ENCODE results near the gene BACH2.

BACH2 gene

GRCh38 chr6:90015883-90016282 is 280.8 kb downstream of the BACH2 start:
- no peak for TF ChIP-seq FOXP2 (optimal IDR thresholded peaks at IDR 0.05; ENCODE audit: borderline replicate concordance, extremely low read depth, extremely low read length, insufficient read depth)
- no peak for TF ChIP-seq SIN3A (IDR thresholded peaks at IDR 0.05; ENCODE audit: borderline replicate concordance, insufficient read depth, low read length)
- no peak for TF ChIP-seq POLR2AphosphoS5 (IDR thresholded peaks at IDR 0.05; ENCODE audit: low read depth, low read length)
- TF ChIP-seq, protein P1, sequence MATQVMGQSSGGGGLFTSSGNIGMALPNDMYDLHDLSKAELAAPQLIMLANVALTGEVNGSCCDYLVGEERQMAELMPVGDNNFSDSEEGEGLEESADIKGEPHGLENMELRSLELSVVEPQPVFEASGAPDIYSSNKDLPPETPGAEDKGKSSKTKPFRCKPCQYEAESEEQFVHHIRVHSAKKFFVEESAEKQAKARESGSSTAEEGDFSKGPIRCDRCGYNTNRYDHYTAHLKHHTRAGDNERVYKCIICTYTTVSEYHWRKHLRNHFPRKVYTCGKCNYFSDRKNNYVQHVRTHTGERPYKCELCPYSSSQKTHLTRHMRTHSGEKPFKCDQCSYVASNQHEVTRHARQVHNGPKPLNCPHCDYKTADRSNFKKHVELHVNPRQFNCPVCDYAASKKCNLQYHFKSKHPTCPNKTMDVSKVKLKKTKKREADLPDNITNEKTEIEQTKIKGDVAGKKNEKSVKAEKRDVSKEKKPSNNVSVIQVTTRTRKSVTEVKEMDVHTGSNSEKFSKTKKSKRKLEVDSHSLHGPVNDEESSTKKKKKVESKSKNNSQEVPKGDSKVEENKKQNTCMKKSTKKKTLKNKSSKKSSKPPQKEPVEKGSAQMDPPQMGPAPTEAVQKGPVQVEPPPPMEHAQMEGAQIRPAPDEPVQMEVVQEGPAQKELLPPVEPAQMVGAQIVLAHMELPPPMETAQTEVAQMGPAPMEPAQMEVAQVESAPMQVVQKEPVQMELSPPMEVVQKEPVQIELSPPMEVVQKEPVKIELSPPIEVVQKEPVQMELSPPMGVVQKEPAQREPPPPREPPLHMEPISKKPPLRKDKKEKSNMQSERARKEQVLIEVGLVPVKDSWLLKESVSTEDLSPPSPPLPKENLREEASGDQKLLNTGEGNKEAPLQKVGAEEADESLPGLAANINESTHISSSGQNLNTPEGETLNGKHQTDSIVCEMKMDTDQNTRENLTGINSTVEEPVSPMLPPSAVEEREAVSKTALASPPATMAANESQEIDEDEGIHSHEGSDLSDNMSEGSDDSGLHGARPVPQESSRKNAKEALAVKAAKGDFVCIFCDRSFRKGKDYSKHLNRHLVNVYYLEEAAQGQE (IDR thresholded peaks at IDR 0.05; ENCODE audit: insufficient read depth in 1 of 2, low read depth in 2 of 2, low read length in 2 of 2): no peak
- no peak for TF ChIP-seq TAF1 (IDR thresholded peaks at IDR 0.05; ENCODE audit: borderline replicate concordance, insufficient read depth, low read length)

DNA sequence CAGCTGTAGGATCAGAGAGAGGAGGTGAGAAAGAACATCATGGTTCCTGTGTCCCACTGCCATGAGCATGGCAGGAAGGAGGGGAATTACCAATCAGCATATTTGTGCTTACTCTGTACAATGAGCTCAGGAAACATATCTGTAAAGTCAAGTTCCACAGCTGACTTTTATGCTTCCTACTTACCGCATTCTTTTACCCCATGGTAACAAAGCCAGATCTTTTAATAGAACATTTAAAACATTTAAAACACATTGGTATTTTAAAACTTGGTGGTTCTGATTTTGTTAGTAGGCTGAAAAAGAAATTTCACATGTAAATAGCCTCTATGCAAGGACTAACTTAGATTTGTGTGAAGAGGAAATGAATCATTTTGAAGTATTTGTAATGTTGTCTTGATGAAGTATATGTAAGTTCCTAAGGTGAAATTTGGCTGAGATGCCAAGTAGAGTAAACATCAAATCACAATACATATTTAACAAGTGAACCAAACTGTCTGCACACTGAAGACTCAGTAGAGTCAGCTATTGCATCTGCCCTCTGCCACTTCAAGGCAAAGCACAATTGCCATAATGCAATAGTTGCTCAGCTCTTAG is 287.6 kb downstream of the BACH2 start:
- TF ChIP-seq SIN3A (IDR thresholded peaks at IDR 0.05; ENCODE audit: borderline replicate concordance, insufficient read depth, low read length) (no peak), FOXP2 (optimal IDR thresholded peaks at IDR 0.05; ENCODE audit: borderline replicate concordance, extremely low read depth, extremely low read length, insufficient read depth) (no peak), TAF1 (IDR thresholded peaks at IDR 0.05; ENCODE audit: borderline replicate concordance, insufficient read depth, low read length) (no peak), POLR2AphosphoS5 (IDR thresholded peaks at IDR 0.05; ENCODE audit: low read depth, low read length) (no peak; the same call in 1 of the 2 replicates)
- TF ChIP-seq, protein P1 (IDR thresholded peaks at IDR 0.05; ENCODE audit: insufficient read depth in 1 of 2, low read depth in 2 of 2, low read length in 2 of 2): no peak

DNA sequence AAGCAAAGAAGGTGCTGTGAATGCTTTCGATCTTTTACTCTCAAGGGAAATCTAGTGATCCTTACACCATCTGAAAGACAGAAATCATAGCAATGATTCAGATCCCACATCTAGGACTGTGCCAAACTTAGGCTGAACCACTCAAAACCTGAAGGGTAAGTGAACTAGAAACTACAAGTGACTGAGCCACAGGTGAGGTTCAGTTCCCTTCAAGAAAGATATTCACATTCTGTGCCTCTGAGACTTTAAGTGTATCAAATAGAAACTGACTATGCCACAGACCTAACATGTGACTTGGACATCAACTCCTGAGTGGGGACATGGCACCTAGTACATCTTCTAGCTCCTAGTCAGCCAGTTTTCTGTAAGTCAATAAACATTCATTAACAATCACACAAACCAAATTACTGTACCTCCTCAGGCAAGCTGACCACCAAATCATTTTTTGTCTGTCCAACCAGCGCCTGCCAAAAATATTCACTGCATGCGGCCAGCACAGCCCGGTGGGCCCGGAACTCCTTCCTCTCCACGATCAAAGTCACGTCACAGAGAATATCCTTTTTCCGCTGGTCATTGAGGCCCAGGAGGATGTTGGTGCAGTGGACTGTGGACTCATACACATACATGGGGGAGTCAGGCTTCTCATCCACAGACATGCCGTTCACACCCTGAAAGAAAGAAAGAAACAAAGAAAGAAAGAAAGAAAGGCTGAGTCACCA is 288.3 kb downstream of the BACH2 start:
- TF ChIP-seq POLR2AphosphoS5 (IDR thresholded peaks at IDR 0.05; ENCODE audit: low read depth, low read length): 0 out of 2 replicates have a peak, but pooled peaks have one; percentile 14
- TF ChIP-seq, protein P1 (IDR thresholded peaks at IDR 0.05; ENCODE audit: insufficient read depth in 1 of 2, low read depth in 2 of 2, low read length in 2 of 2): no peak

DNA sequence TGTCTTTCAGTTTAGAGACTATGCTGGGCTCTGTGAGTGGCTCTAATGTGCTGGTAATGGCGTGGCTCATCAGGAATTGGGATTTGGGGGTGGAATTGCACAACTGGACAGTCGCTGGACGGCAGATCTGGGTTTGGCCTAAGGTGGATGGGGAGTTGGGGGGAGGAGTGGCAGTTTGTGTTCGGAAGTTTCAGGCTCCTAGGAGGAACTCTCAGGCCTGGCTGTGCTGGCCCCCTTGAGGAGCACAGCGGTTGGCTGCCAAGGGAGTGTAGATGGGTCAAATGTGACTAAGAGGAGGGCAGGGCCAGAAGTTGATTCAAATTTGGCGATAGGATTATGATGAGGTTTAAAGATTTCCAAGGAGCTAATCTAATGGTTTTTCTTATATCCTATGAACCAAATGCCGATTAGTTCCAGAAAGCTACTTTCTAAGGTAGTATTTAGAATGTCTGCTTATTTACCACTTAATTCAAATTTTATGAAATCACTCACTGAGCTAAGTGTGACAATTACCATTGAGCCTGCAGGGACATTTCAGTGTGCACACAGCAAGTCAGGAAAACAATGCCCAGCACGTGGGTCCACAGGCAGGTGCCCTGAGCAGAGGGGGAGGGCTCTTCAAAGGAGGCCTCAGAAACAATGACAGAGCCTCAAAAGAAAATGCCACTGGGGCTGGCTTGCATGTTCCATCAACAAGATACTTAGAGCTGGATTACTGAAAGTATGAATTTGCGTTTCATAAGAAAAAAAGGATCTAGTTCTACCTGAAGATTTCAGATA is 291.4 kb downstream of the BACH2 start:
- TF ChIP-seq POLR2AphosphoS5 (IDR thresholded peaks at IDR 0.05; ENCODE audit: low read depth, low read length): no peak
- no peak for TF ChIP-seq FOXP2 (optimal IDR thresholded peaks at IDR 0.05; ENCODE audit: borderline replicate concordance, extremely low read depth, extremely low read length, insufficient read depth)
- TF ChIP-seq, protein P1 (IDR thresholded peaks at IDR 0.05; ENCODE audit: insufficient read depth in 1 of 2, low read depth in 2 of 2, low read length in 2 of 2): no peak
- TF ChIP-seq SIN3A (IDR thresholded peaks at IDR 0.05; ENCODE audit: borderline replicate concordance, insufficient read depth, low read length): no peak
- TF ChIP-seq TAF1 (IDR thresholded peaks at IDR 0.05; ENCODE audit: borderline replicate concordance, insufficient read depth, low read length): no peak

Data from PFSK-1 (cell line).